SH-SY5Y (cell line): ENCODE results near the gene APIP.

ENCODE experiments used
- GATA2 ChIP-seq: IDR thresholded peaks from 2 replicates; pipeline ENCODE4 v1.6.1; 2011; ENCODE audit warnings: mild to moderate bottlenecking, low read depth, low read length
- GATA3 ChIP-seq: IDR thresholded peaks from 2 replicates; pipeline ENCODE4 v1.6.1; 2011; ENCODE audit warnings: low read depth, mild to moderate bottlenecking, low read length, moderate library complexity

- no peak for TF ChIP-seq GATA2
- no peak for TF ChIP-seq GATA3
Observed at GRCh38 chr11:34869425-34869824, 46.8 kb downstream of the APIP start.
